ENCODE measurements around the gene RBM34.

RBM34 gene

DNA sequence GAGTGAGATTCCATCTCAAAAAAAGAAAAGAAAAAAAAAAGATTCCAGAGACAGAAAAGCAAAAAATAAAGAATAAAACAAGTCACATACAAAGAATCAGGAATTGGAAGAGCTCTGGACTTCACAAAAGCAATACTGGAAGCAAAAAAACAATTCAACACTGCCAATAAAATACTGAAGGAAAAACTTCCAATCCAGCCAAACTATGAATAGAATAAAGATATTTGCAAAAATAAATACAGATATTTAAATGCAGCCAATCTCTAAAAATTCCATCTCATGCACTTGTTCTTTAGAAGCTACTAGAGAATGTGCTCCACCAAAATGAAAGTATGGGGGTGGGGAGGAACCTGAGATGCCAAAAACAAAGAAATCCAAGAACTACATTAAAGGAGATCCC is 29.4 kb upstream of the RBM34 start:
- Histone ChIP-seq H3K9ac (ENCODE audit: insufficient read length, low read depth) (no peak overlapping the region), H3K27me3 (ENCODE audit: insufficient read depth, insufficient read length) (no peaks in the 10 kb centered on the region), H3K4me1 (ENCODE audit: insufficient read depth, insufficient read length) (no peaks in the 10 kb centered on the region), H3K9me3 (ENCODE audit: insufficient read depth, low read length) (no peaks in the 10 kb centered on the region), H3K36me3 (ENCODE audit: insufficient read depth, insufficient read length, low read length) (peaks cover 46% of the 10 kb centered on the region), H3K4me3 (ENCODE audit: insufficient read length, low read depth) (no peak overlapping the region)
- TF ChIP-seq YY1 (IDR thresholded peaks at IDR 0.05; ENCODE audit: insufficient read depth, insufficient read length) (no peak), SUZ12 (IDR thresholded peaks at IDR 0.05; ENCODE audit: extremely low read depth, insufficient read depth, insufficient read length) (no peak), ZNF274 (IDR thresholded peaks at IDR 0.05; ENCODE audit: low read depth, low read length) (no peak)
- no peak for DNase-seq (ENCODE audit: low read depth, low spot score)

DNA sequence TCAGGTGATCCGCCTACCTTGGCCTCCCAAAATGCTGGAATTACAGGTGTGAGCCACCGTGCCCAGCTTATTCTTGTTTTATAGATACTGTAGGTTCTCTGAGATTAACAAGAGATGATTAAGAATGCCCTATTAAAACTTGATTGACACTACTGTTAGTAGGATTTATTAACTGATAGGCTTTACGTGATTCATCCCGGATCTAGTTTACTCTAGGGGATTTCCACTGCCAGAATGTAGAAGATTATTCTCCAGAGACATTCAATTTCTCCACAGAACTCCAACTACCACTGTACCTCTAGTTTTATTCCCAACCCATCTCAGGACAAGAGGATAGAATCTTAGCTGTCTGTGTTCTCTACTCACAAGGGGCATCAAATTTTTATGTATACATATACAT is 26.3 kb upstream of the RBM34 start:
- Histone ChIP-seq H3K36me3 (ENCODE audit: insufficient read depth, insufficient read length, low read length) (peaks cover 38% of the 10 kb centered on the region), H3K9ac (ENCODE audit: insufficient read length, low read depth) (no peak overlapping the region), H3K27me3 (ENCODE audit: insufficient read depth, insufficient read length) (no peaks in the 10 kb centered on the region), H3K4me3 (ENCODE audit: insufficient read length, low read depth) (no peak overlapping the region), H3K9me3 (ENCODE audit: insufficient read depth, low read length) (no peaks in the 10 kb centered on the region), H3K4me1 (ENCODE audit: insufficient read depth, insufficient read length) (no peaks in the 10 kb centered on the region)
- no peak for DNase-seq (ENCODE audit: low read depth, low spot score)
- no peak for TF ChIP-seq SUZ12 (IDR thresholded peaks at IDR 0.05; ENCODE audit: extremely low read depth, insufficient read depth, insufficient read length)
- TF ChIP-seq ZNF274 (IDR thresholded peaks at IDR 0.05; ENCODE audit: low read depth, low read length): no peak
- no peak for TF ChIP-seq YY1 (IDR thresholded peaks at IDR 0.05; ENCODE audit: insufficient read depth, insufficient read length)

DNA sequence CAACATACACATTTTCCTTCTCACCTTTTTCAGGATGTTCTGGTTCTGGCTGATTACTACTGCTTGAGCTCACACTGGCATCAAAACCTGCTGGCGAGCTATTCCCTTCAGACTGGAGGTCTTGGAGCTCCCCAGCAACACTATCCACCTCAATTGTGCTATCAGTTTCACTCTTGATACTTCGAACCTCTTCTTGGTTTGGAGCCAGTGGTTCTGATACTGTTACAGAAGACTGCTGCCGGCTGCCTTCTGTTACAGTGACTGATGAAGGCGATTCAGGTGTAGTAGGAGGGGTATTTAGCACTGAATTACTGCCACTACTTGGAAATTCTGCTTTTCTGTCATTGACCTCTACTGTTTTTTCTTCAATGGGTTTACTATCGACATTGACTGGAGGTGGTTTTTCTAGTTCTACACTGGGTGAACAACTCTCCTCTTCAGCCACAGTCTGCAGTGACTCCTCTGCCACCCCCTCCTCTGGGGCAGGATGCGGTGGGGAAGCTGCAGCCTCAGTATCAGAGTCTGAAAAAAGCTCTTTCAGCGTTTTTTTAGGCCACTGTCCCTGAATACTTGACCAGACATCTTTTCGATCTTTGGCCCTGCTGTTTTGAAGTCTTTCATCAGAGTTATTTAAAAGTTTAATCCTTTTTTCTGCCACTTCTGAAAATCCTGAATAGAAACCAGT is 20.7 kb upstream of the RBM34 start:
- Histone ChIP-seq H3K27me3 (ENCODE audit: insufficient read depth, insufficient read length) (no peaks in the 10 kb centered on the region), H3K4me3 (ENCODE audit: insufficient read length, low read depth) (no peak overlapping the region), H3K9me3 (ENCODE audit: insufficient read depth, low read length) (no peaks in the 10 kb centered on the region), H3K9ac (ENCODE audit: insufficient read length, low read depth) (no peak overlapping the region), H3K4me1 (ENCODE audit: insufficient read depth, insufficient read length) (no peaks in the 10 kb centered on the region), H3K36me3 (ENCODE audit: insufficient read depth, insufficient read length, low read length) (peaks cover 58% of the 10 kb centered on the region)
- TF ChIP-seq SUZ12 (IDR thresholded peaks at IDR 0.05; ENCODE audit: extremely low read depth, insufficient read depth, insufficient read length): no peak
- no peak for TF ChIP-seq YY1 (IDR thresholded peaks at IDR 0.05; ENCODE audit: insufficient read depth, insufficient read length)
- TF ChIP-seq ZNF274 (IDR thresholded peaks at IDR 0.05; ENCODE audit: low read depth, low read length): no peak
- no peak for DNase-seq (ENCODE audit: low read depth, low spot score)

DNA sequence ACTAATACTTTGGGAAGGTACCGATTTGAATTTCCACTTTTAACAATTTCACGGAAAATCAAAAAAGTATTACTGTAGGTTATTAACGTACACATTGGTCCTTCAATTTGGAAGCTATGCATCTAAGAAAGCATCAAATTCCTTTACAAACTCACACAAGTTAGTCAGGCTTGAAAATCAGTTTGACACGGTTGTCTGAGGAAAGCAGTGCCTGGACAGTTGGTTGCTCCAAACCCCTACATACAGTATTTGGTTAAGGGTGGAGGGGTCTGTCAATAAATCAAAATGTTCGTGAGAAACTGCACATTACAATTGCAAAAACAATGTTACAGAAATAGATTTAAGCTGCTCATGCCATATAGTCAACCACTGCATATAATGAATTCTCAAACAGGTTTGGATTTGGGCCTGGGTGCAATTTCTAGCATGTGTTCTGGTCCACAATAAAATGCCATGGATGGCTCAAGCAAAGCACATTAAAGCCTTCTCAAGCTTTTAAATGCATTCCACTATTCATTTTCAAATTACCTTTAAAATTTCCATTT is 19.9 kb upstream of the RBM34 start:
- H3K36me3 ChIP-seq (ENCODE audit: insufficient read depth, insufficient read length, low read length): peaks cover 59% of the 10 kb centered on the region

DNA sequence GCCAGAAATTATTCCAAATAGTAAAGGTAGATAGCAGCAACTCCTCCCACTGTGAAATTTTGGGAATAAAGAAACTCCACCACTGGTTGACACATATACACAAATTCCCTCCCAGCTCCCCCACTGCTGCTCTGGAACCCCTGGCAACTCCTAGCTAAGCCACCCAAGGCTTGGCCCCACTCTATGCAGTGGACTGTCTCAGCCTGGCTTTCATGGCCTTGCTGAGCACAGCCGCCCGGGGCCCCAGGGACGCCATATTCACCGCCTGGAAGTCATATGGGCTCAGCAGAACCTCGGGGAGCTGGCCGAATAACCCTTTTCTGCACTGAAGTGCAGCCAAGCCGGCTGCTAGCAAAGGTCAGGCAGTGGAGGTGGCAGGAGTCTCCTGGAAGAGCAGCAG is 15.4 kb upstream of the RBM34 start:
- Histone ChIP-seq H3K4me3 (ENCODE audit: insufficient read length, low read depth) (no peak overlapping the region), H3K27me3 (ENCODE audit: insufficient read depth, insufficient read length) (no peaks in the 10 kb centered on the region), H3K4me1 (ENCODE audit: insufficient read depth, insufficient read length) (no peaks in the 10 kb centered on the region), H3K36me3 (ENCODE audit: insufficient read depth, insufficient read length, low read length) (peaks cover 70% of the 10 kb centered on the region), H3K9me3 (ENCODE audit: insufficient read depth, low read length) (no peaks in the 10 kb centered on the region), H3K9ac (ENCODE audit: insufficient read length, low read depth) (no peak overlapping the region)
- TF ChIP-seq YY1 (IDR thresholded peaks at IDR 0.05; ENCODE audit: insufficient read depth, insufficient read length): no peak
- TF ChIP-seq SUZ12 (IDR thresholded peaks at IDR 0.05; ENCODE audit: extremely low read depth, insufficient read depth, insufficient read length): no peak
- TF ChIP-seq ZNF274 (IDR thresholded peaks at IDR 0.05; ENCODE audit: low read depth, low read length): no peak
- DNase-seq (ENCODE audit: low read depth, low spot score): no peak

More for the DNA sequence above, 19.9 kb upstream of the RBM34 start:
- TF ChIP-seq SUZ12 (IDR thresholded peaks at IDR 0.05; ENCODE audit: extremely low read depth, insufficient read depth, insufficient read length) (no peak), ZNF274 (IDR thresholded peaks at IDR 0.05; ENCODE audit: low read depth, low read length) (no peak), YY1 (IDR thresholded peaks at IDR 0.05; ENCODE audit: insufficient read depth, insufficient read length) (no peak)
- DNase-seq (ENCODE audit: low read depth, low spot score): no peak
- H3K9ac ChIP-seq (ENCODE audit: insufficient read length, low read depth): no peak overlapping the region
- H3K4me1 ChIP-seq (ENCODE audit: insufficient read depth, insufficient read length): no peaks in the 10 kb centered on the region
- no peaks in the 10 kb centered on the region for H3K27me3 ChIP-seq (ENCODE audit: insufficient read depth, insufficient read length)
- H3K9me3 ChIP-seq (ENCODE audit: insufficient read depth, low read length): no peaks in the 10 kb centered on the region
- no peak overlapping the region for H3K4me3 ChIP-seq (ENCODE audit: insufficient read length, low read depth)

DNA sequence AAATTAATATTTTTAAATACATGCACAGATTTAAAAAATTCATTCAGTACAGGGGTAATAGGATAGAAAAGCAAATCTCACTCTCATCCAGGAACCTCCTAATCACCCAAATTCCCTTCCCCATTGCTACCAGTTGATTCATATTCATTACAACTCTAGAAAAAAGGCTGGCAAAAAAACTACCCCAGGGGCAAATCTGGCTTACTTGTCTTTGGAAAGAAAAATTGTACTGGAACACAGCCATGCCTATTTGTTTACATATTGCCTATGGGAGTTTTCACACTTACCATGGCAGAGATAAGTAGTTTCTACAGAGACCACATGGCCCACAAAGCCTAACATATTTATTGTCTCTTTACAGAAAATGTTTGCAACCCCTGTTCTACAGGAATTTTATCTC is 8.9 kb upstream of the RBM34 start:
- Histone ChIP-seq H3K9me3 (ENCODE audit: insufficient read depth, low read length) (no peaks in the 10 kb centered on the region), H3K4me1 (ENCODE audit: insufficient read depth, insufficient read length) (no peaks in the 10 kb centered on the region), H3K4me3 (ENCODE audit: insufficient read length, low read depth) (no peak overlapping the region), H3K36me3 (ENCODE audit: insufficient read depth, insufficient read length, low read length) (peaks cover 49% of the 10 kb centered on the region), H3K9ac (ENCODE audit: insufficient read length, low read depth) (no peak overlapping the region), H3K27me3 (ENCODE audit: insufficient read depth, insufficient read length) (no peaks in the 10 kb centered on the region)
- no peak for TF ChIP-seq ZNF274 (IDR thresholded peaks at IDR 0.05; ENCODE audit: low read depth, low read length)
- TF ChIP-seq YY1 (IDR thresholded peaks at IDR 0.05; ENCODE audit: insufficient read depth, insufficient read length): no peak
- no peak for TF ChIP-seq SUZ12 (IDR thresholded peaks at IDR 0.05; ENCODE audit: extremely low read depth, insufficient read depth, insufficient read length)
- no peak for DNase-seq (ENCODE audit: low read depth, low spot score)

DNA sequence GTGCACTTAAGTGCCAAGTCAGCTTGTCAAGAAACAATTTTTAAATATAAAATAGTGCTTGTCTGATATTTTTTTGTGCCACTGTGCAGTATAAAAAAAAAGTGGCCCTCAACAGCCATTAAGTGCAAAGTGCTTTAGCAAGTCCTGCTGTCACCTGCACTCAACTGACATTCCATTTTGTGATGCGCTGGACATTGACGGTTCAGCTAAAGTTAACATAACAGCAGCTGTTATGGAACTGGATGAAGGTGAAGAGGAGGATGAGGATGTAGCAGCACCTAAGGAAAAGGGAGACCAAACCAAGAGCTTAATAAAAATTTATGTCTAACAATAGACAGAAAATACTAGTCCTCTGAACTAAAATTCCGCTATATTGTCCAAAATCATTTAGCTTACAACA is 7.3 kb upstream of the RBM34 start:
- no peak overlapping the region for H3K4me3 ChIP-seq (ENCODE audit: insufficient read length, low read depth)
- no peaks in the 10 kb centered on the region for H3K4me1 ChIP-seq (ENCODE audit: insufficient read depth, insufficient read length)
- H3K9ac ChIP-seq (ENCODE audit: insufficient read length, low read depth): no peak overlapping the region
- H3K27me3 ChIP-seq (ENCODE audit: insufficient read depth, insufficient read length): no peaks in the 10 kb centered on the region
- H3K9me3 ChIP-seq (ENCODE audit: insufficient read depth, low read length): no peaks in the 10 kb centered on the region
- no peak for TF ChIP-seq SUZ12 (IDR thresholded peaks at IDR 0.05; ENCODE audit: extremely low read depth, insufficient read depth, insufficient read length)
- TF ChIP-seq ZNF274 (IDR thresholded peaks at IDR 0.05; ENCODE audit: low read depth, low read length): no peak
- no peak for TF ChIP-seq YY1 (IDR thresholded peaks at IDR 0.05; ENCODE audit: insufficient read depth, insufficient read length)
- H3K36me3 ChIP-seq (ENCODE audit: insufficient read depth, insufficient read length, low read length): peaks cover 41% of the 10 kb centered on the region
- DNase-seq (ENCODE audit: low read depth, low spot score): no peak

Measured in NT2/D1 (cell line).